Activated T-cell treated with anti-CD3 and anti-CD28 coated beads, Interleukin-2, amount 50 U/mL, for 72 hours (primary cell): Measurements from ENCODE around the gene CHML. TPM values are rescaled to one million over a fixed set of nuclear protein-coding genes. Genes with fewer than 3 reads are reported as not detected.
A peak's percentile ranks its signal among the peaks of the same experiment; 100 is the strongest.

Experiments used
- ATAC-seq, 2 donors: fragments of 150-1000 bp; cut with Tn5 transposase; replicated peaks in 1 of 2; 2 replicates each; pipeline ENCODE4 v1.10.0; 2021; ENCODE audit warnings: moderate library complexity in 2 of 2, mild to moderate bottlenecking in 1 of 2
- DNase-seq, 2 donors: peaks; one replicate each; pipeline ENCODE4 v3.0.0; 2021 to 2022; ENCODE audit warnings: mixed read lengths in 1 of 2
- H3K27ac Mint-ChIP-seq: one replicate; pipeline ENCODE4 v1.8.0; 2022; ENCODE audit warnings: mild to moderate bottlenecking, moderate library complexity, mixed read lengths
- H3K27me3 Mint-ChIP-seq: one replicate; pipeline ENCODE4 v1.8.0; 2022; ENCODE audit warnings: low read depth, mixed read lengths
- H3K36me3 Mint-ChIP-seq, 2 donors: one replicate each; pipeline ENCODE4 v1.8.0; 2022; ENCODE audit warnings: mixed read lengths in 2 of 2, mild to moderate bottlenecking in 1 of 2; ENCODE audit not compliant: insufficient read depth in 2 of 2
- H3K4me1 Mint-ChIP-seq: one replicate; pipeline ENCODE4 v1.8.0; 2022; ENCODE audit warnings: low read depth, mixed read lengths
- H3K4me3 Mint-ChIP-seq, 2 donors: one replicate each; pipeline ENCODE4 v1.8.0; 2022; ENCODE audit warnings: mild to moderate bottlenecking in 2 of 2, mixed read lengths in 2 of 2, moderate library complexity in 2 of 2
- H3K9me3 Mint-ChIP-seq, 2 donors: one replicate each; pipeline ENCODE4 v1.8.0; 2022; ENCODE audit warnings: mixed read lengths in 2 of 2
- total RNA-seq, 2 donors: library from RNA; stranded (reverse); gene quantifications; one replicate each; pipeline ENCODE4 v1.2.3, GENCODE V29; 2022

Gene CHML
- total RNA-seq, 2 donors from 2014 or later = 7.0 to 14.7 TPM

DNA sequence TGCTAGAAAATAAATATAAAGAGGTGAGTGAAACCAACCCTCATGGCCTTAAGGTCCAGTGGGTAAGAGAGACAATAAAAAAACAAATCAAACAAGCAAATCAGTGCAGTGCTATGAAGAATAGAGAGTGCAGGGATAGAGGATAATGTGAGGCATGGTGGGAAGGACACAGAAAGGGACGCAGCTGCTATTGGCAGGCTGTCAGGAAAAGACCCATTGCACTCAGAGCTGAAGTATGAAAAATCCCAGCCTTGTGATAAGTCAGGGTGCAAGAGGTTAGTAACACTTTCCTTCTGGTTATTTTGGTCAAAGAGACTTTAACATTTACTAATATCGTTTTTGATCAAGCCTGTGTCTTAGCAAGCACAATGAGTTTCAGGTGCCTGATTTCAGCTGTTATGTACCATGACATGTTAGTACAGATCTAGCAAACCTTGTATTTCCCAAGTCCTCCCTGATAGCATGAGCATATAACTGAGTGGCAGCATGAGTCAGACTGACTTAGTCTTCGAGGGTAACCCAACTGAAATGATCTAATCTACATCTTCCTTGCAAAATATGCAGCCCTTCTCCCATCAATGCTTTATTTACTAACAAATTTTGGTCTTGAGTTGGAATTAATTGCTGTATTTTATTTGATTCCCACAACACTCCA lies 31.7 kb downstream of the CHML start:
- H3K4me1 Mint-ChIP-seq = peaks cover 36% of the 10 kb centered on the region
- no peaks in the 10 kb centered on the region for H3K9me3 Mint-ChIP-seq
- H3K4me3 Mint-ChIP-seq = no peak overlapping the region
- no peak overlapping the region for H3K27ac Mint-ChIP-seq
- H3K27me3 Mint-ChIP-seq = no peaks in the 10 kb centered on the region
- DNase-seq (no peak), ATAC-seq (peak; percentile 87 to 91)
- peaks cover under 1 to 1% of the 10 kb centered on the region in 2 donors for H3K36me3 Mint-ChIP-seq

DNA sequence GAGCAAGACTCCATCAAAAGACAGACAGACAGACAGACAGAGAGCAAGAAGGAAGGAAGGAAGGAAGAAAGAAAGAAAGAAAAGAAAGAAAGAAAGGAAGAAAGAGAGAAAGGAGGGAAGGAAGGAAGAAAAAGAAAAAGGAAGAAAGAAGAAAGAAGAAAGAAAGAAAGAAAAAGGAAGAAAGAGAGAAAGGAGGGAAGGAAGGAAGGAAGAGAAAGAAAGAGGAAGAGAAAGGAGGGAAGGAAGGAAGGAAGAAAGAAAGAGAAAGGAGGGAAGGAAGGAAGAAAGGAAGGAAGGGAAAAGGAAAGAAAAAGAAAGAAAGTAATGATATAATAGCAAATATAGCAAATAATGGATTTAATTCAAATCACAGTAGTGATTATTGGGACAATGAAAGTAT lies 32.7 kb downstream of the CHML start:
- Mint-ChIP-seq H3K27ac (no peak overlapping the region), H3K4me1 (peaks cover 35% of the 10 kb centered on the region), H3K36me3 (peaks cover 1 to 5% of the 10 kb centered on the region in 2 donors), H3K9me3 (no peaks in the 10 kb centered on the region), H3K4me3 (no peak overlapping the region), H3K27me3 (no peaks in the 10 kb centered on the region)
- no peak for DNase-seq
- no peak for ATAC-seq

DNA sequence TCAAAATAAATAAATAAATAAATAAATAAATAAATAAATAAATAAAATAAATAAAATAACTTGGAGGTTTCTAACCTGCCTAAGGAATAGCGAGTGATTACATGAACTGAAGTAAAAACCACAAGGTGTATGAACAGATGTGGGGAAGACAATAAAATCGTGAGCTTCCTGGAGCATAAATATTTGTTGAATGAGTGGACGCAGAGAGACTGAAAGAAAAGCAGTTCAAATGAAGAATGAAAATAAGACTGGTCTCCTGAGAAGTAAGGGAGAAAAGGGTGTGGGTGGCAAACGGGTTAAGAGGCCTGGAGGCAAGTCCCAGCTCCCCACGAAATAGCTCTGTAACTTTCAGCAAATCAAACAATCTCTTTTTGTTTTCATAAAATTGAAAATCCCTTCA lies 33.6 kb downstream of the CHML start:
- ATAC-seq (no peak), DNase-seq (no peak)
- Mint-ChIP-seq H3K27me3 (no peaks in the 10 kb centered on the region), H3K27ac (no peak overlapping the region), H3K4me1 (peaks cover 34% of the 10 kb centered on the region), H3K36me3 (peaks cover 1 to 15% of the 10 kb centered on the region in 2 donors), H3K9me3 (peaks cover 0 to 2% of the 10 kb centered on the region in 2 donors), H3K4me3 (no peak overlapping the region)

DNA sequence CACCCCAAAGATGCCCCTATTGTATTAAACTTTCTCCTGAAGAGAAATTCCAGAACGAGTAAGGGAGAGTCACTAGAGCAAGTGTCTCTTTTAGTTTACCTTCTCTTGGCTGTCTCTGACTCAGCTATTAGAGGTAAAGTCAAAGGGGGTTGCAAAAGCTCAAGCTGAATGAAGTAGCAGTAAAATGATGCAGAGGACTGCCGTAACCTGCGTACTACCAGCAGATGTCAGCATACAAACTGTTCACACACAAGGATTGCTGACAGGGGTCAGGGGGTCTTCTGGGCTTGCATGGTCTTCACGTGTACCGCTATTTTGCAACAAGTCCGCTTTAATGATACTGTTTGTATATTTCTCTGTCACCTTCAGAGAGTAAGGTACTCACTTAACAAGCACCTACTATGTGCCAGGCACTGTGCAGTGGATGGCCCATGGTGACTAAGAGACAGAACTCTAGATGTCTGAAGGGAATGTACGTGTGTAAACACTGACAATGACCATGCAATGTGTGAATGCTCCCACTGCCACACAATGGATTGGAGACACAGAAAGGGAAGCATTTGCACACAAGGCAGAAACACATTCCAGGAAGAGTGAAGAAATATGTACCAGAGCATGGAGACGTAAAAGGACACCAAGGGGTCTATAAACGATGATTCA lies 34.9 kb downstream of the CHML start:
- no peak for ATAC-seq
- Mint-ChIP-seq H3K4me3 (no peak overlapping the region), H3K4me1 (peaks cover 44% of the 10 kb centered on the region), H3K9me3 (peaks cover 0 to 2% of the 10 kb centered on the region in 2 donors), H3K27ac (no peak overlapping the region), H3K27me3 (no peaks in the 10 kb centered on the region), H3K36me3 (peaks cover 6 to 16% of the 10 kb centered on the region in 2 donors)
- no peak for DNase-seq

DNA sequence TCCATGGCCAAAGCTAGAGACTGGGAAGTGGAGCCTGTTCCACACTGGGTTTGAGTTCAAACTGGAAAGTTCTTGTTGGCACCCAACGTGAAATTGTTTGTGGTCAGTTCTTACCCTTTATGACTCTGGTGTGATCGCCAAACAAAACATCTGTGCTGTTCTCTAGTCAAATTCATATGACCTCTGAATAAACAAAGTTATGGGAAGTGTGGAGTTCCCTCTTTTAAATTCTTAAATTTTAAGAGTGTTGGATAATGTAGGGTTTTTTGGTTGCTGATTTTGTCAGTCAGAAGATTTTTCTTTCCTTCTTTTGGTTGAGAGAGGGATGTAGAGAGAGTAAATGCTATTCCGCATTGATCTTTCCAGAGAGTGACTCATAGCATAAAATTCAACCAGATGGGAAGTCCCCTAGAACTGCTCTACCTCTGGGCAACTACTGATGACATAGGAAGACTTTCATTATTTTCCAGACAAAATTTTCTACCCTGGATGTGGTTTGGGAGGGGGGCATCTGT lies 36.4 kb downstream of the CHML start:
- Mint-ChIP-seq H3K27me3 (no peaks in the 10 kb centered on the region), H3K4me3 (no peak overlapping the region), H3K4me1 (peaks cover 45% of the 10 kb centered on the region), H3K27ac (no peak overlapping the region), H3K36me3 (peaks cover 6 to 16% of the 10 kb centered on the region in 2 donors), H3K9me3 (peaks cover 0 to 2% of the 10 kb centered on the region in 2 donors)
- ATAC-seq = no peak
- no peak for DNase-seq

DNA sequence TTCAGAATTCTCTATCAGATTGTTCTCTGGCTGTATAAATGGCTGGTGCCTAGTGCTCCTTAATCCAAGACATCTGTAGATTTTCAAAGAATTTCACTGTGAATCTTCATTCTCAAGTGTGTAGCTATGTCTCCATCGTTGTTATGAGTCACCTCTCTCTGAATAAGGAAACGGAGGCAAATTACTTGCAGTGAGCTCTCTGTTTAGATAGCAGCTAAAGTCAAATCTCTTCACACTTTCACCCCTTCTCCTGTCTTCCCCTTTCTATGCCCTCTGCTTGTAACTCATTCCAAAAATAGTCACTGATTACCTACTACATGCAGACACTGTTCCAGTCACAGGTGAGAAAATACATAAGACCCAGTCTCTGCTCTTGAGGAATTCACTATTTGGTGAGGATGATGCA lies 39.7 kb downstream of the CHML start:
- peak; percentile 47 to 72 for ATAC-seq
- H3K4me1 Mint-ChIP-seq = peaks cover 35% of the 10 kb centered on the region
- no peak overlapping the region for H3K27ac Mint-ChIP-seq
- DNase-seq = no peak
- H3K4me3 Mint-ChIP-seq = peak overlapping the region; percentile 0 to 25
- peaks cover 5 to 16% of the 10 kb centered on the region in 2 donors for H3K36me3 Mint-ChIP-seq
- H3K9me3 Mint-ChIP-seq = peaks cover 0 to 2% of the 10 kb centered on the region in 2 donors
- no peaks in the 10 kb centered on the region for H3K27me3 Mint-ChIP-seq

DNA sequence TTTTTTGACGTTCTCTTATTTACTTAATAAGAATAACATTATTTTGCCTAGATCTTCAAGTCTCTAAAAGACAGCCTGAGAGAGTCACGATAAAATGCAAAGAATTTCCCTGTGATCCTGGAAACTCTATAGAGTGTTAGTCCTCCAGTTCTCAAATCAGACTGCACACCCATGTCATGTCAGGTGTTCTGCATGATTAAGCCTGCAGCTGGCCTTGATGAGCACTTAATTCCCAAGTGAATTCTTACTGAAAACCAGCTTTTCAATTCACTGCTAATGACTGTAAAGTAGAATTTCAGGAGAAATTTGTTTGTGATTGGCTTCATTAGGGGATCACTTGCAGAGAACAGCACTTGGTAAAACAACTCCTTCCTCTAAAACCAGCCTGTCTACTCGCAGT lies 41.9 kb downstream of the CHML start:
- Mint-ChIP-seq H3K4me1 (peaks cover 26% of the 10 kb centered on the region), H3K4me3 (no peak overlapping the region), H3K36me3 (peaks cover 5 to 20% of the 10 kb centered on the region in 2 donors), H3K9me3 (peaks cover 0 to 2% of the 10 kb centered on the region in 2 donors), H3K27ac (no peak overlapping the region), H3K27me3 (no peaks in the 10 kb centered on the region)
- no peak for DNase-seq
- no peak for ATAC-seq

DNA sequence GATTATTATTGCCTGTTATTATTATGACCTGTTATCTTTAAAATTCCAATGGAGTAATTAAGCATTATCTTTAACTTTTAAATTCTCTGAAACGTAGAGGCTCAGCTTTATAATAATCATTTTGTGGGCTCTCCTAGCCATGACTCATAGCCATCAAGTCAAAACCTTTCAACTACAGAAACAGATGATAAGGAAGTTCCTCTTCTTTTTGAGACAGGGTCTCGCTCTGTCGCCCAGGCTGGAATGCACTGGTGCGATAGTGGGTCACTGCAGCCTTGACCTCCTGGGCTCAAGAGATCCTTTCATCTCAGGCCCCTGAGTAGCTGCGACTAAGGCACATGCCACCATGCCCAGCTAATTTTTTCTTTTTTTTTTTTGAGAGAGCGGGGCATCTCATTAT lies 43.5 kb downstream of the CHML start:
- no peaks in the 10 kb centered on the region for H3K9me3 Mint-ChIP-seq
- no peak for ATAC-seq
- peaks cover 35% of the 10 kb centered on the region for H3K4me1 Mint-ChIP-seq
- DNase-seq = no peak
- no peaks in the 10 kb centered on the region for H3K27me3 Mint-ChIP-seq
- H3K27ac Mint-ChIP-seq = no peak overlapping the region
- peaks cover 5 to 9% of the 10 kb centered on the region in 2 donors for H3K36me3 Mint-ChIP-seq
- H3K4me3 Mint-ChIP-seq = no peak overlapping the region

DNA sequence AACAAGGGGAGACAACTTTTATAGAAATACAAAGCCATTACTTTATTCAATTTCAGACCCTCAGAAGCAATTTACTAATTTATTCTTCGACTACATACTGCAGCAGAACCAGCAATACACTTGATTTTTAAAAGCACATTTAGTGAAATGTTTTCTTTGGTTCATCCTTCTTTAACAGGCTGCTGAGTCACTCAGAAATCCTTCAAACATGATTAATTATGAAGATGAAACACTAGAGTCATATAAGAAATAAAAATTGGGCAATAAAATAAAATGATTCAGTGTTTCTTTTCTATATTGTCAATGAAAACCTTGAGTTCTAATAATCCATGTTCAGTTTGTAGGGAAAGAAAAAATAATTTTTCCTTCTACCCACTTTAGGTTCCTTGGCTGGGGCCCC lies 47.0 kb downstream of the CHML start:
- ATAC-seq = no peak
- Mint-ChIP-seq H3K27me3 (no peaks in the 10 kb centered on the region), H3K4me3 (peak overlapping the region in 1 of 2 donors; percentile 39), H3K27ac (peak overlapping the region; percentile 67), H3K9me3 (no peaks in the 10 kb centered on the region), H3K36me3 (peaks cover 0 to 6% of the 10 kb centered on the region in 2 donors), H3K4me1 (peaks cover 34% of the 10 kb centered on the region)
- DNase-seq = no peak

DNA sequence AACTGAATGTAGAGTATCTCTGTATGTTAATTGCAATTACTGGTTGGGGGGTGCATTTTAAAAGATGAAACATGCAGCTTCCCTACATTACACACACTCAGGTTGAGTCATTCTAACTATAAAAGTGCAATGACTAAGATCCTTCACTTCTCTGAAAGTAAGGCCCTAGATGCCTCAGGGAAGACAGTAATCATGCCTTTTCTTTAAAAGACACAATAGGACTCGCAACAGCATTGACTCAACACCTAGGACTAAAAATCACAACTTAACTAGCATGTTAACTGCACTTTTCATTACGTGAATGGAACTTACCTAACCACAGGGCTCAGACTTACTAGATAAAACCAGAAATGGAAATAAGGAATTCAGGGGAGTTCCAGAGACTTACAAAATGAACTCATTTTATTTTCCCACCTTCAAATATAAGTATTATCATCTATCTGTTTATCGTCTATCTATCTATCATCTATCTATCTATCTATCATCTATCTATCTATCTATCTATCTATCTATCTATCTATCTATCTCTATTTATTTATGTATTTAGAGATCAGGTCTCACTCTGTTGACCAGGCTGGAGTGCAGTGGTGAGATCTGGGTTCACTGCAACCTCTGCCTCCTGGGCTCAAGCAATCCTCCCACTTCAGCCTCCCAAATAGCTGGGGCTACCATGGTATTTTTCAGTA lies 47.8 kb downstream of the CHML start:
- ATAC-seq (peak; percentile 98), DNase-seq (peak in 1 of 2 donors; percentile 12)
- peak overlapping the region; percentile 67 for H3K27ac Mint-ChIP-seq

DNA sequence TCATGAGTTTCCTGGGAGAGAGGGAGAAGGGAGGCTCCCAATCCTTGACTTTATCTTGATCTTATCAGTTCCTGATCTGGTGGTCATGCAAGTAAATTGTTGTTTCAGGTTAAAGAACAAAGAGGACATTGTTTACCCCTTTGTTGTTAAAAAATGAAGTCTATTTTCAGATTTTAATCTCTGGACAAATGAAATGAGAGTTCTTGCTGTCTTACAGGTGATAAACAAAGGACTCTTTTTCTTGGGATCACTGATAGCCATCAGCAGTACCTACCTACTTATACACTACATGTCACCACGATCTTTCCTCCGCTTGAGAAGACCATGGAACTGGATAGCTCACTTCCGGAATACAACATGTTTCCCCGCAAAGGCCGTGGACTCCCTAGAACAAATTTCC lies 48.4 kb downstream of the CHML start:
- Mint-ChIP-seq H3K4me3 (peak overlapping the region; percentile 28 to 55), H3K4me1 (peaks cover 34% of the 10 kb centered on the region), H3K36me3 (peaks cover 0 to 6% of the 10 kb centered on the region in 2 donors), H3K27me3 (no peaks in the 10 kb centered on the region), H3K9me3 (no peaks in the 10 kb centered on the region), H3K27ac (peak overlapping the region; percentile 67)
- ATAC-seq = no peak
- no peak for DNase-seq

More for the DNA sequence above, 47.8 kb downstream of the CHML start:
- Mint-ChIP-seq H3K9me3 (no peaks in the 10 kb centered on the region), H3K36me3 (peaks cover 0 to 6% of the 10 kb centered on the region in 2 donors), H3K4me1 (peaks cover 34% of the 10 kb centered on the region), H3K27me3 (no peaks in the 10 kb centered on the region), H3K4me3 (peak overlapping the region; percentile 39 to 55)

DNA sequence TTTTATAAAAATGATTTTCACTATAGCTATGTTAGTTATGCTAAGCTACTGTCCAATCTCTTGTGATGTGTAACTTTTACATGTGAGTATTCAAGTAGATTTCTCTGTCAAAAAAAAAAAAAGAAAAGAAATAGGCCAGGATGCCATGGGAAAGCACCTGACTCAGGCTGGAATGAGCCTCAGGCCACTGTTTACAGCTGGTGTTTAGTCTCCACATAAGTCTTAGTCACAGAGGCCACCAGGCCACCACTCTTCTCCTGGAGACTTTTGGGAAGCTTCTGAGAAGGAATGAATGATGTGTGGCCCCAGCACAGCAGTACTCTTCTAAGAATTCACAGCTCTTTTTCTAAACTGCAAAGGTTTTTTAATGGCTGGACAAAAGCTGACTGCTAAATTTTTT lies 48.9 kb downstream of the CHML start:
- DNase-seq (no peak), ATAC-seq (peak in 1 of 2 donors; percentile 19)
- Mint-ChIP-seq H3K36me3 (peaks cover 0 to 6% of the 10 kb centered on the region in 2 donors), H3K4me3 (peak overlapping the region; percentile 28 to 55), H3K9me3 (no peaks in the 10 kb centered on the region), H3K27ac (peak overlapping the region; percentile 67), H3K4me1 (peaks cover 34% of the 10 kb centered on the region), H3K27me3 (no peaks in the 10 kb centered on the region)

DNA sequence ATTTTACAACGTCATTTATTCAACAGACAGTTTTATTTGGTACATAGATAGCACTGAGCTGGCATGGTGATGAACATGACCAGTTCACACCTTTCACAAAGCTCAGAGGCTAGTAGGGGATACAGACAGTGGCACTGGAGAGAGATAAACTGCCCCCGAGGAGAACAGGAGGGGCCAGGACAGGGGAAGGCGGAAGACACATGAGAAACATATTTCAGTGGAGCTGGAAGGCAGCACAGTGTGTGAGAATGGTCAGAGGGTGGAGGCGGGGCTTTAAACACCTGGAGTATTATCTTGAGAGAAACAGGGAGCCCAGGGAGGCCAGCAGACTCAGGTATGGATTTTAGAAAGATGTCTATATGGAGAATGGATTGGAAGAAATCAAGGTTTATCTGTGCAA lies 49.5 kb downstream of the CHML start:
- ATAC-seq (no peak), DNase-seq (no peak)
- Mint-ChIP-seq H3K27ac (peak overlapping the region; percentile 16), H3K4me1 (peaks cover 34% of the 10 kb centered on the region), H3K4me3 (peak overlapping the region in 1 of 2 donors; percentile 9), H3K9me3 (no peaks in the 10 kb centered on the region), H3K36me3 (peaks cover 0 to 6% of the 10 kb centered on the region in 2 donors), H3K27me3 (no peaks in the 10 kb centered on the region)
